RWPE1 (cell line): Measurements from ENCODE around the gene IBSP.

Experiments used
- CTCF ChIA-PET: fragments of 350-600 bp; sonication (Branson Sonifier 250); formaldehyde crosslinking; extraction: SDS; loops from one replicate; lab custom pipeline; 2021; lab: Yijun Ruan, JAX
- POLR2A ChIA-PET: fragments of 400-600 bp; formaldehyde crosslinking; extraction: SDS; loops from one replicate; lab custom pipeline; 2020; ENCODE audit warnings: antibody characterized with exemption; ENCODE audit not compliant: low non-redundant PET; lab: Yijun Ruan, JAX
- DNase-seq: peaks from one replicate; pipeline ENCODE4 v3.0.0; 2012; ENCODE audit warnings: low spot score
- H3K27ac ChIP-seq: fragments of 450-650 bp; 2 replicates; pipeline ENCODE4 v1.5.1; 2017
- TF ChIP-seq, protein P1 (sequence below): fragments of 450-650 bp; conservative IDR thresholded peaks from 2 replicates; pipeline ENCODE4 v1.5.1; 2017; ENCODE audit warnings: low read depth, mild to moderate bottlenecking

IBSP gene, protein sequence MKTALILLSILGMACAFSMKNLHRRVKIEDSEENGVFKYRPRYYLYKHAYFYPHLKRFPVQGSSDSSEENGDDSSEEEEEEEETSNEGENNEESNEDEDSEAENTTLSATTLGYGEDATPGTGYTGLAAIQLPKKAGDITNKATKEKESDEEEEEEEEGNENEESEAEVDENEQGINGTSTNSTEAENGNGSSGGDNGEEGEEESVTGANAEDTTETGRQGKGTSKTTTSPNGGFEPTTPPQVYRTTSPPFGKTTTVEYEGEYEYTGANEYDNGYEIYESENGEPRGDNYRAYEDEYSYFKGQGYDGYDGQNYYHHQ

DNA sequence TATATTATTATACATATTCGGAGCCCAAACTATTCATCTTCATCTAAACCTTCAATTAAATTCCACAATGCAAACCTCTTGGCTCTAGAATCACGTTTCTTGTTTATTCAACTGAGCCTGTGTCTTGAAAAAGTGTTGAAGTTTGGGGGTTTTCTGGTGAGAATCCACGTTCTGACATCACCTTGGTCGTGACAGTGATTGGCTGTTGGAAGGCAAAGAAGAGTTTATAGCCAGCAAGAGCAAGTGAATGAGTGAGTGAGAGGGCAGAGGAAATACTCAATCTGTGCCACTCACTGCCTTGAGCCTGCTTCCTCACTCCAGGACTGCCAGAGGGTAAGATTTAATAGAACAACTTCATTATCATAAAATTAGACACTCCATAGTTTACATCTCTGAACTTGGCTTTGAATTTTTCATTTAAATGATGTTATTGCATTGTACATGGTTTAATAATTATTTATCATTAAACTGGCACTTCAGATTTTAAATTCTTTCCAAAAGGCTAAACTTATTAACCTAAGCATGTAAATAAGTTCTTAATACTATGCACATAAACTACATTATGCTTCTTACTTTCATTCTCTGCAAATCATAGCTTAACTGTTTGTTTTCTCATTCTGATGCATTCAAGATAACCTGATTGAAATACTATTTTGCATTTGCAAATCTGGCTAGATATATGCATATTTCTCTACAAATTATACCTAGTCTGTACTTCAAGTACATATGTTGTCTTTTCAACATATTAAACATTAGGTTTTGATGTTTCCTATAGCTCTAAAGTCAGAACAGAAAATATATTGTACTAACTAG is at the start of gene IBSP:
Gene IBSP, plus strand, starts transcription at position 254 of the 813 bp plus-strand sequence. CDS start 2,808 bp downstream, outside the sequence.
- CTCF ChIA-PET: no interaction called here
- DNase-seq: no peak
- TF ChIP-seq, protein P1, sequence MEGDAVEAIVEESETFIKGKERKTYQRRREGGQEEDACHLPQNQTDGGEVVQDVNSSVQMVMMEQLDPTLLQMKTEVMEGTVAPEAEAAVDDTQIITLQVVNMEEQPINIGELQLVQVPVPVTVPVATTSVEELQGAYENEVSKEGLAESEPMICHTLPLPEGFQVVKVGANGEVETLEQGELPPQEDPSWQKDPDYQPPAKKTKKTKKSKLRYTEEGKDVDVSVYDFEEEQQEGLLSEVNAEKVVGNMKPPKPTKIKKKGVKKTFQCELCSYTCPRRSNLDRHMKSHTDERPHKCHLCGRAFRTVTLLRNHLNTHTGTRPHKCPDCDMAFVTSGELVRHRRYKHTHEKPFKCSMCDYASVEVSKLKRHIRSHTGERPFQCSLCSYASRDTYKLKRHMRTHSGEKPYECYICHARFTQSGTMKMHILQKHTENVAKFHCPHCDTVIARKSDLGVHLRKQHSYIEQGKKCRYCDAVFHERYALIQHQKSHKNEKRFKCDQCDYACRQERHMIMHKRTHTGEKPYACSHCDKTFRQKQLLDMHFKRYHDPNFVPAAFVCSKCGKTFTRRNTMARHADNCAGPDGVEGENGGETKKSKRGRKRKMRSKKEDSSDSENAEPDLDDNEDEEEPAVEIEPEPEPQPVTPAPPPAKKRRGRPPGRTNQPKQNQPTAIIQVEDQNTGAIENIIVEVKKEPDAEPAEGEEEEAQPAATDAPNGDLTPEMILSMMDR: no peak
- no peak within 1 kb of the TSS for H3K27ac ChIP-seq
- POLR2A ChIA-PET: no interaction called here

DNA sequence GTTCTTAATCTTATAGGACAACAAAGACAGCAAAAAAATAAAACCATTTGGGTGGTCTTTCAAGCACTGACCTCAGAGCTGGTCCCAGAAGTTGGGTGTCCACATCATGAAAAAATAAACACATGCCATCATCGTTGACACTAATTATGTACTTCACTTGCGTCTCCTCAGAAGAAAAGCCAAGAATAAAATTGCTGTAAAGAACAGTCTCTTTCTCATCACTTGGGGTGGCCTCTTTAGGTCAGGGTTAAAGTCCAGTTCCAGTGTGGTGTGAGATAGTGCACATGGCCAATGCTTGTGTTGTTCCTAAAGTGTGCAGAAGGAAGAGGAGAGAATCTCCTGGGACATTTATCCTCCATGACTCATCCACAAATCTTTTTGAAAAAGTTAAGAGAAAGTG is 49.5 kb upstream of the IBSP start:
- DNase-seq: no peak
- TF ChIP-seq, protein P1: no peak
- POLR2A ChIA-PET: no interaction called here
- H3K27ac ChIP-seq: no peak overlapping the region
- CTCF ChIA-PET: no interaction called here

DNA sequence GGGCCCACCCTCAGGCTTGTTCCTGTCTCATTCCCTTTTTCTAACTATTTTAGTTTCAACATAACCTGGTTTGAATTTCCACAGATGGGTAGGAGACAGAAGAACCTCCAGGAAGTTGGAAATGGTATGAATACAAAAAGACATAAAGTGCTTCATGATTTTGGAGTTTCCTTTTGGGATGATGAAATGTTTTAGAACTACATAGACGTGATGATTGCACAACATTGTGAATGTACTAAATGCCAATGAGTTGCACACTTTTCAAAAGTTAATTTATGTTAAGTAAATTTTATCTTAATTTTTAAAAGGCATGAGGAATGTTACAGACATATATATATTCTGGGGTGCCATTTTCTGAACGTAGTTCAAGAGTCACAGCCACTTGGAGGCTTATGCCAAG is 41.1 kb upstream of the IBSP start:
- DNase-seq: no peak
- H3K27ac ChIP-seq: no peak overlapping the region
- TF ChIP-seq, protein P1: no peak
- ChIA-PET POLR2A (no interaction called here), CTCF (no interaction called here)

GRCh38 chr4:87762311-87762710 is 37.0 kb upstream of the IBSP start:
- POLR2A ChIA-PET: no interaction called here
- CTCF ChIA-PET: interaction anchor here (0.6 kb wide), 3 partner anchors 91 to 320 kb away, joined by 3 to 4 read pairs (median 3); no protein-coding TSS in a partner anchor
- TF ChIP-seq, protein P1: no peak
- DNase-seq: no peak
- no peak overlapping the region for H3K27ac ChIP-seq

GRCh38 chr4:87781569-87781968 is 17.8 kb upstream of the IBSP start:
- ChIA-PET CTCF (no interaction called here), POLR2A (no interaction called here)
- TF ChIP-seq, protein P1: no peak
- H3K27ac ChIP-seq: no peak overlapping the region
- no peak for DNase-seq

DNA sequence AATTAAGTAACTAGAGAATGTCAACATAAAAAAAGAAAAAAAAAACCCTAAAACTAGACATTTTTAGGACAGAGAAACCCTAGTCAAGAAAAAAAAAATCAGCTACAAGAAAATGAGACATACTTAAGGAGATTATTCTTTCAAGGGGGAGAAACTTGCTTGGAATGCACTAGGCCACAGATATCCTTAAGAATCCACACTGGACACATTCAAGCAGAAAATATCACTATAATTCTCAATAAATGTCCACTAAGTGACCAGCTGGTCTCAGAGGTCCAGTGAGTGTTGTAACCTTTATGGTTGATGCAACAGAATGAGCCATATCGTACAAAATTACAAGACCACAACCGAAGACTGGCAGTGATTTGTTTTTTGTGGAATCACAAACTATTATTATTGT is 15.6 kb upstream of the IBSP start:
- no peak overlapping the region for H3K27ac ChIP-seq
- no peak for DNase-seq
- CTCF ChIA-PET: no interaction called here
- TF ChIP-seq, protein P1: no peak
- POLR2A ChIA-PET: no interaction called here
